Stomach (tissue), 4 donors: Measurements from ENCODE around the gene C18orf32.

Experiments
- EP300 ChIP-seq: sonication (generic); formaldehyde crosslinking; IDR thresholded peaks from one replicate; pipeline ENCODE4 v1.6.1; 2017; ENCODE audit warnings: antibody characterized with exemption
- TF ChIP-seq, protein P1 (sequence below), 7 experiments: fragments of 450-650 bp in 4 of 7; fragments of 200-600 bp in 3 of 7; sonication (generic) in 3 of 7; IDR thresholded peaks; one replicate each; pipeline ENCODE4 v1.5.1; 2016 to 2019; ENCODE audit warnings: antibody characterized with exemption in 7 of 7, control low read depth in 2 of 7, mild to moderate bottlenecking in 1 of 7

GRCh38 chr18:49491857-49492693 is 5.0 kb upstream of the C18orf32 start, which contains the start of gene RPL17:
- TF ChIP-seq EP300 = no peak
- TF ChIP-seq, protein P1, sequence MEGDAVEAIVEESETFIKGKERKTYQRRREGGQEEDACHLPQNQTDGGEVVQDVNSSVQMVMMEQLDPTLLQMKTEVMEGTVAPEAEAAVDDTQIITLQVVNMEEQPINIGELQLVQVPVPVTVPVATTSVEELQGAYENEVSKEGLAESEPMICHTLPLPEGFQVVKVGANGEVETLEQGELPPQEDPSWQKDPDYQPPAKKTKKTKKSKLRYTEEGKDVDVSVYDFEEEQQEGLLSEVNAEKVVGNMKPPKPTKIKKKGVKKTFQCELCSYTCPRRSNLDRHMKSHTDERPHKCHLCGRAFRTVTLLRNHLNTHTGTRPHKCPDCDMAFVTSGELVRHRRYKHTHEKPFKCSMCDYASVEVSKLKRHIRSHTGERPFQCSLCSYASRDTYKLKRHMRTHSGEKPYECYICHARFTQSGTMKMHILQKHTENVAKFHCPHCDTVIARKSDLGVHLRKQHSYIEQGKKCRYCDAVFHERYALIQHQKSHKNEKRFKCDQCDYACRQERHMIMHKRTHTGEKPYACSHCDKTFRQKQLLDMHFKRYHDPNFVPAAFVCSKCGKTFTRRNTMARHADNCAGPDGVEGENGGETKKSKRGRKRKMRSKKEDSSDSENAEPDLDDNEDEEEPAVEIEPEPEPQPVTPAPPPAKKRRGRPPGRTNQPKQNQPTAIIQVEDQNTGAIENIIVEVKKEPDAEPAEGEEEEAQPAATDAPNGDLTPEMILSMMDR (IDR thresholded peaks at IDR 0.05) = no peak
